C4-2B (cell line): ENCODE measurements around the gene GPR31.

Source experiments
- H3K27ac ChIP-seq: fragments of 450-650 bp; 2 replicates; pipeline ENCODE4 v1.5.1; 2017
- CTCF ChIP-seq: fragments of 450-650 bp; conservative IDR thresholded peaks from 2 replicates; pipeline ENCODE4 v1.5.1; 2017; ENCODE audit warnings: mild to moderate bottlenecking
- ZFX ChIP-seq: fragments of 450-650 bp; IDR thresholded peaks from 2 replicates; pipeline ENCODE4 v1.6.1; 2017

GPR31 gene

GRCh38 chr6:167113935-167114910 is 43.6 kb downstream of the GPR31 start:
- TF ChIP-seq CTCF (no peak), ZFX (no peak)
- no peak overlapping the region for H3K27ac ChIP-seq

- TF ChIP-seq ZFX: no peak
- no peak for TF ChIP-seq CTCF
- H3K27ac ChIP-seq: no peak overlapping the region
These were observed 44.6 kb downstream of the GPR31 start for GRCh38 chr6:167113047-167113754.

GRCh38 chr6:167112421-167112820 is 45.4 kb downstream of the GPR31 start:
- TF ChIP-seq CTCF (no peak), ZFX (no peak)
- no peak overlapping the region for H3K27ac ChIP-seq

- H3K27ac ChIP-seq: no peak overlapping the region
- TF ChIP-seq ZFX (no peak), CTCF (no peak)
These were observed 46.2 kb downstream of the GPR31 start for GRCh38 chr6:167111597-167111996.

- TF ChIP-seq CTCF: no peak
- TF ChIP-seq ZFX: no peak
- H3K27ac ChIP-seq: no peak overlapping the region
These were observed 48.1 kb downstream of the GPR31 start for GRCh38 chr6:167109651-167110050.

GRCh38 chr6:167108278-167108677 is 49.5 kb downstream of the GPR31 start:
- no peak overlapping the region for H3K27ac ChIP-seq
- TF ChIP-seq CTCF (no peak), ZFX (no peak)

- TF ChIP-seq ZFX (no peak), CTCF (no peak)
- H3K27ac ChIP-seq: no peak overlapping the region
These were observed 50.0 kb downstream of the GPR31 start for GRCh38 chr6:167107787-167108186.
